K562 (cell line): ENCODE results near the gene POLR2L. TPM values are rescaled to one million over a fixed set of nuclear protein-coding genes. Genes with fewer than 3 reads are reported as not detected.

Experiments
- AFF4 ChIP-seq: sonication (generic); formaldehyde crosslinking; IDR thresholded peaks from 2 replicates; pipeline ENCODE4 v1.8.0; 2023; ENCODE audit warnings: mild to moderate bottlenecking, missing genetic modification reagents
- ATF4 ChIP-seq: fragments of 450-650 bp; formaldehyde crosslinking; IDR thresholded peaks from 2 replicates; pipeline ENCODE4 v1.4.0; 2022; ENCODE audit warnings: mild to moderate bottlenecking, moderate library complexity
- BACH1 ChIP-seq: fragments of 200-800 bp; sonication (Bioruptor generic); IDR thresholded peaks from 2 replicates; pipeline ENCODE4 v1.6.1; 2016; ENCODE audit warnings: missing genetic modification characterization, missing compliant biosample characterization
- CBFB ChIP-seq: sonication (generic); formaldehyde crosslinking; IDR thresholded peaks from 2 replicates; pipeline ENCODE4 v1.4.0; 2020; ENCODE audit warnings: mild to moderate bottlenecking, missing genetic modification reagents
- IRF1 ChIP-seq: sonication (generic); formaldehyde crosslinking; IDR thresholded peaks from 2 replicates; pipeline ENCODE4 v1.8.0; 2022; ENCODE audit warnings: missing genetic modification reagents, mild to moderate bottlenecking, borderline replicate concordance
- LCOR ChIP-seq: sonication (generic); formaldehyde crosslinking; IDR thresholded peaks from 2 replicates; pipeline ENCODE4 v1.8.0; 2022; ENCODE audit warnings: mild to moderate bottlenecking, missing genetic modification reagents
- MIER1 ChIP-seq: fragments of 450-650 bp; IDR thresholded peaks from 2 replicates; pipeline ENCODE4 v1.6.1; 2016; ENCODE audit warnings: antibody characterized with exemption, mild to moderate bottlenecking, low read depth
- POLR2AphosphoS2 ChIP-seq: IDR thresholded peaks from 2 replicates; pipeline ENCODE4 v1.6.1; 2012; ENCODE audit warnings: low read length, improper control_type of control experiment
- RNF219 ChIP-seq: fragments of 250-450 bp; sonication (Bioruptor Pico); IDR thresholded peaks from 2 replicates; pipeline ENCODE4 v1.5.0; 2022; ENCODE audit warnings: mild to moderate bottlenecking
- RREB1 ChIP-seq: fragments of 250-450 bp; sonication (Bioruptor Pico); IDR thresholded peaks from 2 replicates; pipeline ENCODE4 v1.4.0; 2020
- SP1 ChIP-seq: sonication (generic); formaldehyde crosslinking; IDR thresholded peaks from 2 replicates; pipeline ENCODE4 v1.8.1; 2022; ENCODE audit warnings: mild to moderate bottlenecking, missing genetic modification reagents
- XRCC3 ChIP-seq: fragments of 450-650 bp; IDR thresholded peaks from 2 replicates; pipeline ENCODE4 v1.6.1; 2017; ENCODE audit warnings: mild to moderate bottlenecking, moderate library complexity
- ZNF24 ChIP-seq: fragments of 450-650 bp; IDR thresholded peaks from 2 replicates; pipeline ENCODE4 v1.6.1; 2016
- polyA plus RNA-seq, 8 experiments: library from polyadenylated mRNA; depleted of rRNA in 4 of 8; stranded (reverse) in 5 of 8; unstranded in 3 of 8; fragments of >200 nt; fragmentation: Nextera tagmentation in 2 of 8; fragmentation: Illumina TruSeq in 1 of 8; extraction: Ambion mirVana in 2 of 8; extraction: Trizol in 1 of 8; gene quantifications; 2 replicates each; pipeline versions ENCODE4 v1.2.1 to v1.2.3, GENCODE V29; 2011 to 2014; ENCODE audit warnings: inconsistent platforms in 1 of 8, missing spikeins in 1 of 8
- total RNA-seq, 7 experiments: library from RNA; depleted of rRNA in 6 of 7; stranded (reverse); fragments of >200 nt in 6 of 7; fragmentation: Illumina TruSeq in 2 of 7; extraction: Trizol in 2 of 7; gene quantifications; 2 replicates each; pipeline versions ENCODE4 v1.2.1 to v1.2.3, GENCODE V29; 2011 to 2021; ENCODE audit warnings: low replicate concordance in 1 of 7

POLR2L gene
- total and polyA plus RNA-seq, 9 of the 15 experiments (the other 6 are each of a cell fraction or from before 2014, with no cell fraction given) = 38.3 to 688 (median 108) TPM

GRCh38 chr11:798093-798713 is 44.1 kb downstream of the POLR2L start, which contains the start of gene SLC25A22 (continued):
- no peak for TF ChIP-seq RNF219 (CRISPR knock-in tag)
- TF ChIP-seq LCOR = no peak
- no peak for TF ChIP-seq IRF1 (CRISPR knock-in tag)
- 0 out of 2 replicates have a peak, but pooled peaks have one; percentile 31 for TF ChIP-seq AFF4 (CRISPR knock-in tag)
- TF ChIP-seq RREB1 (CRISPR knock-in tag) = no peak
- TF ChIP-seq POLR2AphosphoS2 = no peak
- no peak for TF ChIP-seq BACH1 (tag)
- TF ChIP-seq XRCC3 = no peak
- no peak for TF ChIP-seq ZNF24
- no peak for TF ChIP-seq ATF4 (CRISPR knock-in tag)
- TF ChIP-seq SP1 = 0 out of 2 replicates have a peak, but pooled peaks have one; percentile 29
- no peak for TF ChIP-seq MIER1
- no peak for TF ChIP-seq CBFB (CRISPR knock-in tag)
